ENCODE results near the gene CFAP161. TPM values are rescaled to one million over a fixed set of nuclear protein-coding genes. Genes with fewer than 3 reads are reported as not detected.

CFAP161 gene
- polyA plus RNA-seq, 3 donors: not detected

GRCh38 chr15:81087066-81087465, 47.0 kb upstream of the CFAP161 start:
- peaks cover 2% of the 10 kb centered on the region for H3K4me1 Mint-ChIP-seq
- no peak for DNase-seq
- no peak overlapping the region for H3K9ac ChIP-seq (ENCODE audit: insufficient read depth, low read length, poor library complexity, severe bottlenecking)
- no peaks in the 10 kb centered on the region for H3K36me3 Mint-ChIP-seq
- H3K4me2 ChIP-seq (replicated peaks; ENCODE audit: extremely low read depth, low read length, poor library complexity, severe bottlenecking): no peak overlapping the region
- no peaks in the 10 kb centered on the region for H4K20me1 ChIP-seq (ENCODE audit: insufficient read depth, low read length)
- H3K27ac ChIP-seq (ENCODE audit: low read depth in 1 of 2, low read length in 2 of 2): no peak overlapping the region
- peaks cover 2% of the 10 kb centered on the region in 2 donors for H3K4me1 ChIP-seq (ENCODE audit: control insufficient read depth in 1 of 2, insufficient read depth in 2 of 2, low read length in 2 of 2)
- no CpG with 5 or more reads among the region's 5 CpGs for WGBS (ENCODE audit: insufficient coverage)
- H2AFZ ChIP-seq (ENCODE audit: insufficient read depth, low read depth, low read length, poor library complexity, severe bottlenecking): no peak overlapping the region
- peaks cover 0 to 2% (median 0%) of the 10 kb centered on the region in 7 donors for H3K9me3 Mint-ChIP-seq
- no peak overlapping the region for H3K4me3 Mint-ChIP-seq
- no peaks in the 10 kb centered on the region for H3K79me2 ChIP-seq (ENCODE audit: insufficient read depth, low read length)
- H3K27me3 ChIP-seq (ENCODE audit: control insufficient read depth in 2 of 2, insufficient read depth in 2 of 2, low read length in 2 of 2): peaks cover under 1 to 2% of the 10 kb centered on the region in 2 donors
- H3K36me3 ChIP-seq (replicated peaks in 1 of 2; ENCODE audit: control insufficient read depth in 1 of 2, insufficient read depth in 2 of 2, low read length in 2 of 2): no peaks in the 10 kb centered on the region
- H3K27me3 Mint-ChIP-seq (ENCODE audit: low read depth in 3 of 3): peaks cover 4 to 12% (median 10%) of the 10 kb centered on the region in 3 donors
- H3K4me3 ChIP-seq (replicated peaks in 1 of 3; ENCODE audit: low read depth in 2 of 3, low read length in 3 of 3): no peak overlapping the region
- H3K9me3 ChIP-seq (replicated peaks in 1 of 2; ENCODE audit: control insufficient read depth in 1 of 2, insufficient read depth in 1 of 2, low read length in 2 of 2): no peaks in the 10 kb centered on the region
- intact Hi-C loops (cut with micrococcal nuclease): no loop called here
- TF ChIP-seq, protein P1, sequence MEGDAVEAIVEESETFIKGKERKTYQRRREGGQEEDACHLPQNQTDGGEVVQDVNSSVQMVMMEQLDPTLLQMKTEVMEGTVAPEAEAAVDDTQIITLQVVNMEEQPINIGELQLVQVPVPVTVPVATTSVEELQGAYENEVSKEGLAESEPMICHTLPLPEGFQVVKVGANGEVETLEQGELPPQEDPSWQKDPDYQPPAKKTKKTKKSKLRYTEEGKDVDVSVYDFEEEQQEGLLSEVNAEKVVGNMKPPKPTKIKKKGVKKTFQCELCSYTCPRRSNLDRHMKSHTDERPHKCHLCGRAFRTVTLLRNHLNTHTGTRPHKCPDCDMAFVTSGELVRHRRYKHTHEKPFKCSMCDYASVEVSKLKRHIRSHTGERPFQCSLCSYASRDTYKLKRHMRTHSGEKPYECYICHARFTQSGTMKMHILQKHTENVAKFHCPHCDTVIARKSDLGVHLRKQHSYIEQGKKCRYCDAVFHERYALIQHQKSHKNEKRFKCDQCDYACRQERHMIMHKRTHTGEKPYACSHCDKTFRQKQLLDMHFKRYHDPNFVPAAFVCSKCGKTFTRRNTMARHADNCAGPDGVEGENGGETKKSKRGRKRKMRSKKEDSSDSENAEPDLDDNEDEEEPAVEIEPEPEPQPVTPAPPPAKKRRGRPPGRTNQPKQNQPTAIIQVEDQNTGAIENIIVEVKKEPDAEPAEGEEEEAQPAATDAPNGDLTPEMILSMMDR (IDR thresholded peaks at IDR 0.05): no peak
- H3K27ac Mint-ChIP-seq: no peak overlapping the region

- H3K27ac Mint-ChIP-seq: no peak overlapping the region
- no peak overlapping the region for H3K9ac ChIP-seq (ENCODE audit: insufficient read depth, low read length, poor library complexity, severe bottlenecking)
- no peak for DNase-seq
- H3K4me3 ChIP-seq (replicated peaks in 1 of 3; ENCODE audit: low read depth in 2 of 3, low read length in 3 of 3): no peak overlapping the region
- no peaks in the 10 kb centered on the region for H4K20me1 ChIP-seq (ENCODE audit: insufficient read depth, low read length)
- intact Hi-C loops (cut with micrococcal nuclease): no loop called here
- WGBS (ENCODE audit: insufficient coverage): 67% methylated on average over 1 of the region's 1 CpG
- no peaks in the 10 kb centered on the region for H3K9me3 ChIP-seq (replicated peaks in 1 of 2; ENCODE audit: control insufficient read depth in 1 of 2, insufficient read depth in 1 of 2, low read length in 2 of 2)
- no peak overlapping the region for H2AFZ ChIP-seq (ENCODE audit: insufficient read depth, low read depth, low read length, poor library complexity, severe bottlenecking)
- no peak overlapping the region for H3K4me2 ChIP-seq (replicated peaks; ENCODE audit: extremely low read depth, low read length, poor library complexity, severe bottlenecking)
- H3K4me1 Mint-ChIP-seq: peaks cover 8% of the 10 kb centered on the region
- H3K27ac ChIP-seq (ENCODE audit: low read depth in 1 of 2, low read length in 2 of 2): no peak overlapping the region
- peaks cover 7 to 8% of the 10 kb centered on the region in 2 donors for H3K4me1 ChIP-seq (ENCODE audit: control insufficient read depth in 1 of 2, insufficient read depth in 2 of 2, low read length in 2 of 2)
- no peak overlapping the region for H3K4me3 Mint-ChIP-seq
- H3K36me3 ChIP-seq (replicated peaks in 1 of 2; ENCODE audit: control insufficient read depth in 1 of 2, insufficient read depth in 2 of 2, low read length in 2 of 2): no peaks in the 10 kb centered on the region
- no peaks in the 10 kb centered on the region for H3K79me2 ChIP-seq (ENCODE audit: insufficient read depth, low read length)
- H3K9me3 Mint-ChIP-seq: peaks cover 0 to 2% (median 0%) of the 10 kb centered on the region in 7 donors
- no peaks in the 10 kb centered on the region for H3K36me3 Mint-ChIP-seq
- H3K27me3 ChIP-seq (ENCODE audit: control insufficient read depth in 2 of 2, insufficient read depth in 2 of 2, low read length in 2 of 2): peaks cover 5 to 6% of the 10 kb centered on the region in 2 donors
- TF ChIP-seq, protein P1 (IDR thresholded peaks at IDR 0.05): no peak
- peaks cover 4 to 16% (median 13%) of the 10 kb centered on the region in 3 donors for H3K27me3 Mint-ChIP-seq (ENCODE audit: low read depth in 3 of 3)
These were observed 46.4 kb upstream of the CFAP161 start for GRCh38 chr15:81087694-81088093.
